Neutrophil (primary cell): ENCODE measurements around the gene RAD51B.

Experiments used
- H3K27ac ChIP-seq: fragments of 200-600 bp; sonication (generic); 2 replicates; pipeline ENCODE4 v1.5.1; 2016; ENCODE audit warnings: mild to moderate bottlenecking, moderate library complexity
- H3K27me3 ChIP-seq: fragments of 200-600 bp; sonication (generic); 2 replicates; pipeline ENCODE4 v1.6.0; 2016; ENCODE audit warnings: mild to moderate bottlenecking
- H3K36me3 ChIP-seq: fragments of 200-600 bp; sonication (generic); 2 replicates; pipeline ENCODE4 v1.5.1; 2017
- H3K4me1 ChIP-seq, 2 experiments: fragments of 200-600 bp in 1 of 2; sonication (generic) in 1 of 2; 1 replicate in 1 of 2; 2 replicates in 1 of 2; pipeline versions ENCODE4 v1.5.1 to v1.6.1; 2013 to 2016; ENCODE audit warnings: low read depth in 1 of 2, low read length in 1 of 2, mild to moderate bottlenecking in 1 of 2, moderate library complexity in 1 of 2; ENCODE audit not compliant: control insufficient read depth in 1 of 2, insufficient read depth in 1 of 2
- H3K4me3 ChIP-seq, 2 experiments: fragments of 200-600 bp in 1 of 2; sonication (generic) in 1 of 2; 1 replicate in 1 of 2; 2 replicates in 1 of 2; pipeline ENCODE4 v1.5.1; 2013 to 2016; ENCODE audit warnings: low read depth in 1 of 2, low read length in 1 of 2, mild to moderate bottlenecking in 1 of 2, moderate library complexity in 1 of 2
- H3K9me3 ChIP-seq: fragments of 200-600 bp; sonication (generic); 2 replicates; pipeline ENCODE4 v1.5.1; 2016
- CTCF ChIP-seq: fragments of 200-600 bp; sonication (generic); IDR thresholded peaks from 2 replicates; pipeline ENCODE4 v1.5.1; 2016; ENCODE audit warnings: antibody characterized with exemption

Gene RAD51B

DNA sequence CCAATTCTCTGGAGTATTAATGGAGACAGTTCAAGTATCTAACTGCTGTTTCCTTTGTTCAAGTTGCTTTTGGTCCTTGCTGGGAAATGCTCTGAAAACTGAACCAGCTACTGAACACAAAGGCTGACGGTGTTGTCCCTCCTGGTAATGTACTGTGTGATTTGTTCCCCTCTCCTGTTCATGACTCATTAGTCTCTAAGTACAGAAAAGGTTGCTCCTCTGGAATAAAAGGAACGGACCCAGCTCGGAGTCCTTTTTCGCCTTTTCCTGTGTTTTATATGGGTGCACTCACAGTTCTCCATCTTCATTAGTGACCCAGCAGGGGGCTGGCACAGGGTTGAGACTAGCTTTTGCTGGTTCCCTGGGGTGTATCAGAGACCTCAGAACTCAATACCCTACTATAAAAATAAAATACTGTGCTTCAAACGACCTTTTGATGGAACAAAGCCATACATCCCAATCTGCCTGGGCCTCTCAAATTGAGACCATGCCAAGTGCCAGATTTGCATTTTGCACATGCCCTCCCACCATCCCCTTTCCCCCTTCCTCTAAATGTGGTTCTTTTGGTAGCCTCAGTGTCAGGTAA, 269.7 kb downstream of the RAD51B start:
- Histone ChIP-seq H3K27me3 (no peaks in the 10 kb centered on the region), H3K36me3 (no peaks in the 10 kb centered on the region), H3K4me1 (no peaks in the 10 kb centered on the region), H3K9me3 (no peaks in the 10 kb centered on the region), H3K4me3 (no peak overlapping the region), H3K27ac (no peak overlapping the region)
- TF ChIP-seq CTCF = no peak

DNA sequence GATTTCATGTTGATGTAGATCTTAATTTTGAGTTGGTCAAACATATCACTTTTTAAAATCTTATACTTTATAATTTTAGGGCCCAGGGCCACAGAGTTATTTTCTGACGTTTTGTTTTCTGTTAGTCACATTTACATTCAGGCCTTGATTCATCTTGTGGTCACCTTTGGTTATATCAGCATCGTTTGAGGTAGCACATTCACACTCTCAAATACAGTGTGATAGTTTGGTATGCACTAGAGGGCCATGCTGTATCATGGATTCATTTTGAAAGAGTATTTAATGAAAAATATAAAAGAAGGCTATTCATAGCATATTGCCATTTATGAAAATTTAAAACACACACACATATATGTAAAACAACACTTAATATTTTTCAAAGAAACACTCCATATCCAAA, 274.6 kb downstream of the RAD51B start:
- Histone ChIP-seq H3K4me3 (no peak overlapping the region), H3K27me3 (no peaks in the 10 kb centered on the region), H3K27ac (no peak overlapping the region), H3K9me3 (no peaks in the 10 kb centered on the region), H3K4me1 (no peaks in the 10 kb centered on the region), H3K36me3 (no peaks in the 10 kb centered on the region)
- TF ChIP-seq CTCF = no peak

GRCh38 chr14:68094752-68095151, 275.2 kb downstream of the RAD51B start:
- no peak for TF ChIP-seq CTCF
- H3K4me1 ChIP-seq = no peaks in the 10 kb centered on the region
- no peaks in the 10 kb centered on the region for H3K27me3 ChIP-seq
- H3K9me3 ChIP-seq = no peaks in the 10 kb centered on the region
- no peak overlapping the region for H3K4me3 ChIP-seq
- no peak overlapping the region for H3K27ac ChIP-seq
- H3K36me3 ChIP-seq = no peaks in the 10 kb centered on the region

DNA sequence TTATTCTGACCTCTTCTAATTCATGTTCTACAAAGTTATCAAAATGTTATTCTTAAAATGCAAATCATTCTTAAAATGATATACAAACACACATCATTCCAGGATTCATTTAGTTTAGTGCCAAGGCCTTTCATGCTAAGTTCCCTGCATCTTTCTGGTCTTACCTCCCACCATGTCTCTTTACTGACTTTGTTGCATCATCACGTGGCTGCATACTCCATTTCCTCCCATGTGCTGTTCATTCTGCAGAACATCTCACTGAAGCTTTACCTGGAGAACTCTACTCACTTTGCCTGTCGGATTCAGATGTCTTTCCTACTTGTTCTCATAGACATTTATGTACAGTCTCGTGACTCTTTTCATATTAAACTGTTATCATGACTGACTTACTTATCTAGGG, 278.1 kb downstream of the RAD51B start:
- H3K9me3 ChIP-seq = peaks cover 14% of the 10 kb centered on the region
- H3K4me1 ChIP-seq = no peaks in the 10 kb centered on the region
- no peak overlapping the region for H3K4me3 ChIP-seq
- H3K36me3 ChIP-seq = no peaks in the 10 kb centered on the region
- H3K27me3 ChIP-seq = no peaks in the 10 kb centered on the region
- TF ChIP-seq CTCF = no peak
- no peak overlapping the region for H3K27ac ChIP-seq

DNA sequence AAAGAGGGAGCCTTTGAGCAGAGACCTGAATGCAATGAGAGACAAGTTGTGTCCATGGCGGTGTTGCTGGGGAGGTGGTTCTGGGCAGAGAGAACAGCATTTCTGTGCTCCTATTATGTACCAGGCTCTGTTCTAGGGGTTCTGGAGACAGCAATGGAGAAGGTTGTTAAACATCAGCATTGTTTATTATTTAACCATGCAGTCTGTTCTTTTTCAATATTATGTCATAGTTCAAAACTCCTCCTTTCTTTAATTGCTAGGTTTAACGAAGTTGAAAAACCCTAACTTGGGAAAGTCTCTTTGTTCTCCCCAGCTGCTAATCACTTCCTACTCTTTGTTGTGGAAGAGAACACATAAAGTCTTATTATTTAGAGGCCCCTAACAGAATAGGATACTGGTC, 279.3 kb downstream of the RAD51B start:
- Histone ChIP-seq H3K4me3 (no peak overlapping the region), H3K9me3 (peaks cover 14% of the 10 kb centered on the region), H3K27me3 (no peaks in the 10 kb centered on the region), H3K36me3 (no peaks in the 10 kb centered on the region), H3K27ac (no peak overlapping the region), H3K4me1 (no peaks in the 10 kb centered on the region)
- no peak for TF ChIP-seq CTCF
